ENCODE measurements around the gene DYNC1I2.

DNA sequence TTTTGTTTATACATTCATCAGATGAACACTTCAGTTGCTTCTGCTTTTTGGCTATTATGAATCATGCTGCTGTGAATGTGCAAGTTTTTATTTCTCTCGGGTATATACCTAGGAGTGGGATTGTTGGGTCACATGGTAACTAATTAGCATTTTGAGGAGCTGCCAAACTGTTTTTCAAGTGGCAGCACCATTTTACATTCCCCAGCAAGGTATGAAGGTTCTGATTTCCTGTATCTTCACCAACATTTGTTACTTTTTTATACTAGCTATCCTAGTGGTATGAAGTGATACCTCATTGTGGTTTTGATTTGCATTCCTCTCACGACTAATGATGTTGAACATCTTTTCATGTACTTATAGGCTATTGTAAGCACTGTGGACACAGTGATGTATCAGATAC lies 53.9 kb downstream of the DYNC1I2 start:
- TF ChIP-seq, protein P1, sequence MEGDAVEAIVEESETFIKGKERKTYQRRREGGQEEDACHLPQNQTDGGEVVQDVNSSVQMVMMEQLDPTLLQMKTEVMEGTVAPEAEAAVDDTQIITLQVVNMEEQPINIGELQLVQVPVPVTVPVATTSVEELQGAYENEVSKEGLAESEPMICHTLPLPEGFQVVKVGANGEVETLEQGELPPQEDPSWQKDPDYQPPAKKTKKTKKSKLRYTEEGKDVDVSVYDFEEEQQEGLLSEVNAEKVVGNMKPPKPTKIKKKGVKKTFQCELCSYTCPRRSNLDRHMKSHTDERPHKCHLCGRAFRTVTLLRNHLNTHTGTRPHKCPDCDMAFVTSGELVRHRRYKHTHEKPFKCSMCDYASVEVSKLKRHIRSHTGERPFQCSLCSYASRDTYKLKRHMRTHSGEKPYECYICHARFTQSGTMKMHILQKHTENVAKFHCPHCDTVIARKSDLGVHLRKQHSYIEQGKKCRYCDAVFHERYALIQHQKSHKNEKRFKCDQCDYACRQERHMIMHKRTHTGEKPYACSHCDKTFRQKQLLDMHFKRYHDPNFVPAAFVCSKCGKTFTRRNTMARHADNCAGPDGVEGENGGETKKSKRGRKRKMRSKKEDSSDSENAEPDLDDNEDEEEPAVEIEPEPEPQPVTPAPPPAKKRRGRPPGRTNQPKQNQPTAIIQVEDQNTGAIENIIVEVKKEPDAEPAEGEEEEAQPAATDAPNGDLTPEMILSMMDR (conservative IDR thresholded peaks at IDR 0.05; ENCODE audit: low read depth, low read length): no peak
- TF ChIP-seq EZH2 (IDR thresholded peaks at IDR 0.05; ENCODE audit: borderline replicate concordance, low read depth, low read length, poor library complexity, severe bottlenecking): no peak

Measured in A673 (cell line).